Prostate gland (tissue), 2 donors: ENCODE results near the gene AQP1.

ENCODE experiments used
- CTCF ChIP-seq, 4 experiments: fragments of 200-600 bp in 2 of 4; fragments of 450-650 bp in 2 of 4; sonication (generic) in 2 of 4; IDR thresholded peaks; 1 replicate in 3 of 4; 2 replicates in 1 of 4; pipeline ENCODE4 v1.5.1; 2016 to 2019; ENCODE audit warnings: antibody characterized with exemption in 4 of 4, mild to moderate bottlenecking in 2 of 4, moderate library complexity in 2 of 4
- POLR2A ChIP-seq: fragments of 450-650 bp; IDR thresholded peaks from one replicate; pipeline ENCODE4 v1.6.1; 2016; ENCODE audit warnings: antibody characterized with exemption, mild to moderate bottlenecking
- POLR2AphosphoS5 ChIP-seq: sonication (generic); formaldehyde crosslinking; IDR thresholded peaks from one replicate; pipeline ENCODE4 v1.6.1; 2017; ENCODE audit warnings: antibody characterized with exemption

GRCh38 chr7:30902466-30902865 is 9.2 kb upstream of the AQP1 start:
- no peak for TF ChIP-seq CTCF (IDR thresholded peaks at IDR 0.05)
- no peak for TF ChIP-seq POLR2A
- no peak for TF ChIP-seq POLR2AphosphoS5
